Activated CD4-positive, alpha-beta T cell treated with anti-CD3 and anti-CD28 coated beads, Interleukin-2, amount 10 ng/mL, durations not matched to agents 24 days and 14 days (primary cell): Measurements from ENCODE around the gene SERPINF2. TPM values are rescaled to one million over a fixed set of nuclear protein-coding genes. Genes with fewer than 3 reads are reported as not detected.
"Not testable (repeated sequence)": the region's sequence is repeated elsewhere in the genome, so short reads cannot be mapped to it uniquely, and the experiment has no call there.

ENCODE experiments used
- DNase-seq: peaks from one replicate; pipeline ENCODE4 v3.0.0; 2022
- H3K27ac Mint-ChIP-seq: one replicate; pipeline ENCODE4 v1.8.0; 2022; ENCODE audit warnings: mild to moderate bottlenecking, mixed read lengths
- H3K27me3 Mint-ChIP-seq: one replicate; pipeline ENCODE4 v1.8.0; 2022; ENCODE audit warnings: mixed read lengths
- H3K36me3 Mint-ChIP-seq: one replicate; pipeline ENCODE4 v1.8.0; 2022; ENCODE audit warnings: low read depth, mild to moderate bottlenecking, mixed read lengths
- H3K4me1 Mint-ChIP-seq: one replicate; pipeline ENCODE4 v1.8.0; 2021; ENCODE audit warnings: mixed read lengths
- H3K4me3 Mint-ChIP-seq: one replicate; pipeline ENCODE4 v1.8.0; 2022; ENCODE audit warnings: mild to moderate bottlenecking, moderate library complexity, mixed read lengths
- H3K9me3 Mint-ChIP-seq: one replicate; pipeline ENCODE4 v1.8.0; 2021; ENCODE audit warnings: mixed read lengths
- intact Hi-C: fragments of 100-400 bp; cut with micrococcal nuclease; formaldehyde crosslinking; loops from one replicate; pipeline ENCODE4 v1.15.1; 2023
- total RNA-seq: library from RNA; stranded (reverse); gene quantifications from 2 replicates; pipeline ENCODE4 v1.2.3, GENCODE V29; 2022

SERPINF2 gene
- total RNA-seq, 1 donor from 2014 or later = 0.16 TPM

- Mint-ChIP-seq H3K36me3 (peaks cover 23% of the 10 kb centered on the region), H3K4me1 (peaks cover 6% of the 10 kb centered on the region), H3K9me3 (no peaks in the 10 kb centered on the region), H3K27me3 (no peaks in the 10 kb centered on the region), H3K4me3 (no peak overlapping the region), H3K27ac (peak overlapping the region; percentile 75)
- intact Hi-C loops = no loop called here
- no peak for DNase-seq
Observed at GRCh38 chr17:1735418-1735817, 7.3 kb upstream of the SERPINF2 start.

- H3K4me3 Mint-ChIP-seq = no peak overlapping the region
- DNase-seq = no peak
- peaks cover 23% of the 10 kb centered on the region for H3K36me3 Mint-ChIP-seq
- intact Hi-C loops = no loop called here
- no peaks in the 10 kb centered on the region for H3K27me3 Mint-ChIP-seq
- peak overlapping the region; percentile 75 for H3K27ac Mint-ChIP-seq
- H3K9me3 Mint-ChIP-seq = no peaks in the 10 kb centered on the region
- H3K4me1 Mint-ChIP-seq = peaks cover 6% of the 10 kb centered on the region
Observed at GRCh38 chr17:1735834-1736347, 6.8 kb upstream of the SERPINF2 start.

DNA sequence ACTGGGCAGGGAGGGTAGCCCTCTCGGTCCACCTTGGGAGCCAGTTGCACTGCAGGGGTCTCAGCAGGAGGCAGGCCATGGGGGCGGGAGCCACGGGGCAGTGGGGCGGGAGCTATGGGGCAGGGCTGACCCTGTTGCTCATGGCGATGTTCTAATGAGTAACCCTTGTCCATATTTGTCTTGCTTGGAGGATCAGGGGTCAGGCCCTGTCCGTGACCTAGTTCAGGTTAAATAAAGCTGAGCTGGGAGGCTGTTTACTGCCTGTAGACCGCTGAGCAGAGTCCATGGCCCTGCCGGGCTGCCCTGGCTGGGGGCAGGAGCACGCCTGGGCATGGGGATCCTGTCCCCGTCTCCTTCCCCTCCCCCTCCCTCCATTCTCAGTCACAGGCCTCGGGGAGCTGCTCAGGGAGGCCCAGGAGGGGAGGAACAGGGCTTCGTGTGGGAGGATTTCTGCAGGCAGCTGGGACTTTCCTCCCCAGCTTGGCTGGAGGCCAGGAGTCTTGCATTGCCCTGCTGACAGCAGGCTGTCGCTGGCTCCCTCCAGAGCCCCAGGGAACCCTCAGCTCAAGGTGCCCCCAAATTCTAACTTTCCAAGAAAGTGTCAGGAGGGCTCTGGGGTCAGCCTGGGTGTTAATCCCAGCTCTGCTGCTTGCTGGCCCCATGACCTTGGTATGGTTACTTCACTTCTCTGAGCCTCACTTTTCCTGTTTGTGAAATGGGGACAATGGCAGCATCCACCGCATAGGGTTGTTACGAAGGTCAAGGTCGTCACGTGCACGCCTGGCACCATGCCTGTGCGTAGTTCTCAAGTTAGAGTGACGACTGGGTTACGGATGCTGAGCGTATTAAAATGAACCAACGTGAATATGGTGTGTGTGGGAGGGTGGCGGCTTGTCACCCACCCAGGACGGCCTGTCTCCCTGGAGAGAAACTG lies 6.1 kb upstream of the SERPINF2 start:
- Mint-ChIP-seq H3K27me3 (no peaks in the 10 kb centered on the region), H3K36me3 (peaks cover 21% of the 10 kb centered on the region), H3K4me3 (no peak overlapping the region), H3K9me3 (no peaks in the 10 kb centered on the region), H3K27ac (peak overlapping the region; percentile 52), H3K4me1 (peaks cover 6% of the 10 kb centered on the region)
- DNase-seq = peak; percentile 70
- intact Hi-C loops = no loop called here

DNA sequence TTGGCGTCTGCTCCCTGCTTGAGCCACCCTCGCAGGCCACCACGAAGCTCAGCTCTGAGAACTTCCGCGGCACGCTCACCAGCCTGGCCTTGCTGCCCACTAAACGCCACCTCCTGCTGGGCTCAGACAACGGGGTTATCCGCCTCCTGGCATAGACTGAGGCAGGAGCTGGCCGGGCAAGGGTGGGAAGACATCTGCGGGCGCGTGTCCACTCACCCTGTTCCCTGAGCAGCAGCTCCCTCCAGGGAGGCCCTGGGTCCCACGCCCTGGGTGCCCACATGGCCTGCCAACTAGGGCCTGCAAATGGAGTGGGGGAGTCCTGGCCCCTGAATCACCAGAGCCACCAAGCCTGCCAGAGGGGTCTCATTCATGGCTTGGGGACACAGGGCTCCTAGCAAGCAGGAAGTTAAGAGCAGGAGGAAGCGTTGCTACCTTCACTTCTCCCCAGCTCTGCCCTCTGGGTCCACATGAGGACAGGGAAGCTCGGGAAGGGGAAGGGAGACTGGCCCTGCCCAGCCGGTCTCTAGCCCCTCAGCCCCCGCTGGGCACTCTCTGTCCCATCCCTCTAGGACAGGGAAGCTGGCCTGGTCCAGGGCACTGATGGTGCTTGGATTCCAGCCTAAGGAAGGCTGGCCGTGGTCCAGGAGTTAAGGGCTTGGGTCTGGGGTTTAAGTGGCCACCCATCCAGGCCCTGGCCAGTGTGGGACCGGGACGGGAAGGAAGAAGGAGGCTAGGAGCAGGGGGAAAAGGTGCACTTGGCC lies 5.0 kb upstream of the SERPINF2 start:
- peaks cover 6% of the 10 kb centered on the region for H3K4me1 Mint-ChIP-seq
- intact Hi-C loops = no loop called here
- no peaks in the 10 kb centered on the region for H3K27me3 Mint-ChIP-seq
- H3K36me3 Mint-ChIP-seq = peaks cover 21% of the 10 kb centered on the region
- H3K9me3 Mint-ChIP-seq = no peaks in the 10 kb centered on the region
- H3K27ac Mint-ChIP-seq = no peak overlapping the region
- no peak for DNase-seq
- no peak overlapping the region for H3K4me3 Mint-ChIP-seq

- intact Hi-C loops, H3K9me3 Mint-ChIP-seq, DNase-seq, H3K4me3 Mint-ChIP-seq, H3K27me3 Mint-ChIP-seq, H3K36me3 Mint-ChIP-seq, H3K4me1 Mint-ChIP-seq, H3K27ac Mint-ChIP-seq: not testable (repeated sequence)
Observed at GRCh38 chr17:1741899-1742298, 772 bp upstream of the SERPINF2 start.

- Mint-ChIP-seq H3K27me3 (no peaks in the 10 kb centered on the region), H3K4me1 (no peaks in the 10 kb centered on the region), H3K9me3 (no peaks in the 10 kb centered on the region), H3K4me3 (no peak overlapping the region), H3K36me3 (peaks cover 3% of the 10 kb centered on the region), H3K27ac (no peak overlapping the region)
- intact Hi-C loops = no loop called here
- no peak for DNase-seq
Observed at GRCh38 chr17:1743088-1743439, 393 bp downstream of the SERPINF2 start.

DNA sequence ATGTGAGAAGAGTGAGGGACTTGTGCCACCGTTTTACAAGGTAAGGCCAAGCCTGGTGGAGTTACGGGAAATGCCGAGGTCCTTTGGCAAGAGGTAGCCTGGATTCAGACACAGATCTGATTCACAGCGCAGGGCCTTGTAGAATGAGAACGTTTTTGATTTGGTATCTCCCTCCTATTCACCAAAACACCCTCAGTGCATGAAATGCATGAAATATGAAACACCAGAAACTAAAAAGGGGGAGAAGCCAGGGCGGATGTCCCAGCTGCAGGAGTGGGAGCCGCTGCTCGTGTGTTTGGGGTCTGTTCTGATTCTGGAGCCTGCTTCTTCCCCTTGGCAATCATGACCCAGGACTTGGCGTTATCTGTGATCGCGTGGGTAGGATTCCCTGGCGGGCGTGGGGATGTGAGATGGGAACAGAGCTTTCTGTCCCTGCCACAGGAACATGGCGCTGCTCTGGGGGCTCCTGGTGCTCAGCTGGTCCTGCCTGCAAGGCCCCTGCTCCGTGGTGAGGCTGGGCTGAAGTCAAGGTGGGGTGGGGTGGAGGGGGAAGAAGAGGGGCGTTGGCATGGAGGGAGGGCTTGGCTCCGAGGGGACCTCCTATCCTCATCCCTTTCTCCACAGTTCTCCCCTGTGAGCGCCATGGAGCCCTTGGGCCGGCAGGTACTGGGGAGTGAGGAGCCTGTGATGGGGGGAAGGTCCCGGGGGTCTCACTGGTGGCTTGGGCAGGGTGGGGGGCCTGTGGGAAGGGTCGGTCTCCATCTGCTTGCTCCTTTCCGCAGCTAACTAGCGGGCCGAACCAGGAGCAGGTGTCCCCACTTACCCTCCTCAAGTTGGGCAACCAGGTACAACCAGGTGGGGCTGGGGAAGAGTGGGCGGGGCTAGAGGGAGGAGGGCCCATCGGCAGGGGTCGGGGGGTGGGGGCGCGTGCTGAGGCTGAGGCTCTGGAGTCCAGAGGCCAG lies 2.2 kb downstream of the SERPINF2 start:
- intact Hi-C loops = no loop called here
- no peaks in the 10 kb centered on the region for H3K4me1 Mint-ChIP-seq
- no peaks in the 10 kb centered on the region for H3K27me3 Mint-ChIP-seq
- H3K9me3 Mint-ChIP-seq = no peaks in the 10 kb centered on the region
- no peak overlapping the region for H3K27ac Mint-ChIP-seq
- H3K4me3 Mint-ChIP-seq = no peak overlapping the region
- DNase-seq = no peak
- no peaks in the 10 kb centered on the region for H3K36me3 Mint-ChIP-seq

- no peaks in the 10 kb centered on the region for H3K27me3 Mint-ChIP-seq
- intact Hi-C loops = no loop called here
- no peaks in the 10 kb centered on the region for H3K36me3 Mint-ChIP-seq
- H3K4me3 Mint-ChIP-seq = no peak overlapping the region
- H3K27ac Mint-ChIP-seq = no peak overlapping the region
- H3K4me1 Mint-ChIP-seq = no peaks in the 10 kb centered on the region
- H3K9me3 Mint-ChIP-seq = no peaks in the 10 kb centered on the region
- no peak for DNase-seq
Observed at GRCh38 chr17:1745513-1746020, 2.9 kb downstream of the SERPINF2 start.

DNA sequence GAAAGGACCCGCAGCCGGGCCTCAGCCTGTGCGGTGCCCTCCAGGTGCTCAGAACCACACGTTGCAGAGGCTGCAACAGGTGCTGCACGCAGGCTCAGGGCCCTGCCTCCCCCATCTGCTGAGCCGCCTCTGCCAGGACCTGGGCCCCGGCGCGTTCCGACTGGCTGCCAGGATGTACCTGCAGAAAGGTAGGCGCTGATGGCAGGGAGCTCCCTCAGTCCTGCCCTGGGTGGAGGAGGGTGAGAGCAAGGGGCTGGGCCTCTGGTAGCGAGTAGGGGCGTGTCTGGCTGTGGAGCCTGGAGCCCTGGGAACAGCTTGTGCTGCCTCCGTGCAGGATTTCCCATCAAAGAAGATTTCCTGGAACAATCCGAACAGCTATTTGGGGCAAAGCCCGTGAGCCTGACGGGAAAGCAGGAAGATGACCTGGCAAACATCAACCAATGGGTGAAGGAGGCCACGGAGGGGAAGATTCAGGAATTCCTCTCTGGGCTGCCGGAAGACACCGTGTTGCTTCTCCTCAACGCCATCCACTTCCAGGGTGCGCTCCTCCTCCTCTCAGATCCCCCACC lies 4.4 kb downstream of the SERPINF2 start:
- intact Hi-C loops = no loop called here
- DNase-seq = no peak
- H3K36me3 Mint-ChIP-seq = no peaks in the 10 kb centered on the region
- no peak overlapping the region for H3K4me3 Mint-ChIP-seq
- no peaks in the 10 kb centered on the region for H3K27me3 Mint-ChIP-seq
- H3K4me1 Mint-ChIP-seq = no peaks in the 10 kb centered on the region
- no peaks in the 10 kb centered on the region for H3K9me3 Mint-ChIP-seq
- H3K27ac Mint-ChIP-seq = no peak overlapping the region

DNA sequence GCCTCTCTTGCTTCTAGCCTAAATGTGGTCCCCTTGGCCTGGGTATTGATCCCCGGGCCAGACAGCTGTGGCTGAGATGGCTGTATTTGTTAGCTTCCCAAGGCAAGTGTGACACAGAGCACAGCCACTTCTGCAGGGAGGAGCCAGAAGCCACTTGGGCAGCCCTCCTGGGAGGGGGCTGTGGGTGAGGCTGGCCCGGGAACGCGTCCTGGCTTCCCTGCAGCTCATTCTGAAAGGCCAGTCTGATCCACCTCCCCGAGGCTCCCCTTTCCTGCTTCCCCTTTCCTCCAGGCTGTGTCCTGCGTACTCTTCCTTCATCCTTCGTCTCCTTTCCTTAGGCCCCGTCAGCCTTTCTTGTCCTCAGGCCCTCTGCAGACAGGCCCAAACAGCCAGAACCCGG lies 8.0 kb downstream of the SERPINF2 start:
- intact Hi-C loops = no loop called here
- no peak for DNase-seq
- Mint-ChIP-seq H3K27me3 (no peaks in the 10 kb centered on the region), H3K4me3 (no peak overlapping the region), H3K27ac (no peak overlapping the region), H3K9me3 (no peaks in the 10 kb centered on the region), H3K4me1 (no peaks in the 10 kb centered on the region), H3K36me3 (no peaks in the 10 kb centered on the region)

DNA sequence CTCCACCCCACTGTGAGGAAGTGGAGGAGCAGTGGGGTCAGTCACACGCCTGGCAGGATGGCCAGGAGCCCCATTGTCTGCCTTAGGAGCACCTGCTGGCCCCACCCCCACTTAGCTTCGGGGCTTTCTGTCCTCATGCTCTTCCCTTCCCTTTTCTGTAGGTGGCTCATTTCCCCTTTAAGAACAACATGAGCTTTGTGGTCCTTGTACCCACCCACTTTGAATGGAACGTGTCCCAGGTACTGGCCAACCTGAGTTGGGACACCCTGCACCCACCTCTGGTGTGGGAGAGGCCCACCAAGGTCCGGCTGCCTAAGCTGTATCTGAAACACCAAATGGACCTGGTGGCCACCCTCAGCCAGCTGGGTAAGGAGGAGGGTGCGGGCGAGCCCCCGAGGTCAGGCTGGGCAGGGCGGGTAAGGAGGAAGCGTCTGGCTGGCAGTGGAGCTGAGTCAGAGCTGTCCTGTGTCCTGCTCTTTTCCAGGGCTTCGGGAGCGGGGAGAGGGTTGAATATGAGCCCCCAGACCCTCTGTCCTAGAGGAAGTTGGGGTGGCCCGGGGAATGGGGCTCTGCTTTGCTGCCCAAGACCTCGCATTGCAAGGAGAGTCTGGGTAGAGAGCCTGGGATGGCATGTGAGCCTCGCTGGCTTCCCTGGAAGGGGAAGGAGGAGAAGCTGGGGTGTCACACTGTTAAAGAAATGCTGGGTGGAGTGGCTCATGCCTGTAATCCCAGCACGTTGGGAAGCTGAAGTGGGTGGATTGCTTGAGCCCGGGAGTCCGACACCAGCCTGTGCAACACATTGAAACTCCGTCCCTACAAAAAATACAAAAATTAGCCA lies 10.0 kb downstream of the SERPINF2 start:
- Mint-ChIP-seq H3K27me3 (peaks cover 4% of the 10 kb centered on the region), H3K27ac (no peak overlapping the region), H3K4me1 (no peaks in the 10 kb centered on the region), H3K9me3 (no peaks in the 10 kb centered on the region), H3K4me3 (no peak overlapping the region), H3K36me3 (no peaks in the 10 kb centered on the region)
- intact Hi-C loops = no loop called here
- no peak for DNase-seq

DNA sequence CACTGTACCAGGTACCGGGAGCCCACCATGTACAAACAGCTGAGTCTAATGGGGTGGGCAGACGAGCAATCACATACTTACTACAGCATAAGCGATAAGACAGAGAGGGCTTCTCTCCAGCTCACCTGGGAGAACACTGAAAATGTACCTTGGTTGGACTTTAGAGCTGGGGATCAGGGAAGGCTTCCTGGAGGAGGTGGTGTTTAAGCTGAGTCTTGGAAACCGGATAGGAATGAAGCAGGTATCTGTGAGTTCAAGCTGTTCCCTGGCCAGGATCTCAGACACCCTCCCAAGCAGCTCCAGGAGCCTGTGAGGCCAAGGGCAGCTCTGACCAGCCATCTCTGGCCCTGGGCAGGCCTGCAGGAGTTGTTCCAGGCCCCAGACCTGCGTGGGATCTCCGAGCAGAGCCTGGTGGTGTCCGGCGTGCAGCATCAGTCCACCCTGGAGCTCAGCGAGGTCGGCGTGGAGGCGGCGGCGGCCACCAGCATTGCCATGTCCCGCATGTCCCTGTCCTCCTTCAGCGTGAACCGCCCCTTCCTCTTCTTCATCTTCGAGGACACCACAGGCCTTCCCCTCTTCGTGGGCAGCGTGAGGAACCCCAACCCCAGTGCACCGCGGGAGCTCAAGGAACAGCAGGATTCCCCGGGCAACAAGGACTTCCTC lies 11.2 kb downstream of the SERPINF2 start:
- no peak overlapping the region for H3K27ac Mint-ChIP-seq
- no peaks in the 10 kb centered on the region for H3K9me3 Mint-ChIP-seq
- peaks cover 9% of the 10 kb centered on the region for H3K27me3 Mint-ChIP-seq
- no peak for DNase-seq
- H3K4me3 Mint-ChIP-seq = no peak overlapping the region
- intact Hi-C loops = no loop called here
- no peaks in the 10 kb centered on the region for H3K36me3 Mint-ChIP-seq
- peaks cover 2% of the 10 kb centered on the region for H3K4me1 Mint-ChIP-seq
